A549 (cell line): ENCODE data around the gene GLYATL3.

ENCODE experiments used
- TF ChIP-seq, protein P1 (sequence below): fragments of >200 bp; sonication (Bioruptor Twin); formaldehyde crosslinking; IDR thresholded peaks from 3 replicates; pipeline ENCODE4 v1.5.1; 2016
- TF ChIP-seq, protein P2 (sequence below): IDR thresholded peaks from 2 replicates; pipeline ENCODE4 v1.6.1; 2012

DNA sequence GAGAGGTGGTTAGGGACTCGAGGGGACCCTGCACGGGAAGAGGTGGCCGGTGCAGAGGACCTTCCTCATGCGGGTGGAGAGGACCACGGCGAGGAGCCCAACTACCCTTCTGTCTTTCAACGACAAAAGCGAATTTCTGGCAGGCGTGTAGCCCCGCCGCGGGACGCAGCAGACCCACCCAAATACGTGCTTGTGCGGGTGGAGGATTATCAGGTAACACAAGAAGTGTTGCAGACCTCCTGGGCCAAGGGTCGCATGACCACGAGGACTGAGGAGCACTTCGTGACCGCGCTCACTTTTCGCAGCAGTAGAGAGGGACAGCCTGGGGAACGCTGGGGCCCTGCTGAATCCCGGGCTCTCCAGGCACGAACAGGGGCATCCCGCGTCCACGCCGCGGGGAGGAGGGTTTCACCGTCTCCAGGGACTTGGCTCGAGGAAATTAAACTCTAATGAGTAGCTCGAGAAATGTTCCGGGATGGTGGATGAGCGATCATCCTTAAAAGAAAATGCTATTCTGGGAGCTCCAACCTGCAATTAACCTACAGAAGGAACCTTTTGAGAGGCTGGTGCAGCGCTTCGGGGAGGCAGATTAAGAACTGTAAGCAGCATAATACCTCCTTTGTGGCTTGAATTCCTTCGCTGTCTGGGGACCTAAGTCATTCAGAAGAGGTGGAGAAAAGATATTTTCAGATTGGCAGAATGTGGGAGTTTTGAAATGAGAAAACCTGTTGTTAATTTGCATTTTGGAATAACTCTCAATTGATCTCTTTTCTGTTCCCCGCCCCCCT is 51.5 kb downstream of the GLYATL3 start:
- TF ChIP-seq, protein P1, sequence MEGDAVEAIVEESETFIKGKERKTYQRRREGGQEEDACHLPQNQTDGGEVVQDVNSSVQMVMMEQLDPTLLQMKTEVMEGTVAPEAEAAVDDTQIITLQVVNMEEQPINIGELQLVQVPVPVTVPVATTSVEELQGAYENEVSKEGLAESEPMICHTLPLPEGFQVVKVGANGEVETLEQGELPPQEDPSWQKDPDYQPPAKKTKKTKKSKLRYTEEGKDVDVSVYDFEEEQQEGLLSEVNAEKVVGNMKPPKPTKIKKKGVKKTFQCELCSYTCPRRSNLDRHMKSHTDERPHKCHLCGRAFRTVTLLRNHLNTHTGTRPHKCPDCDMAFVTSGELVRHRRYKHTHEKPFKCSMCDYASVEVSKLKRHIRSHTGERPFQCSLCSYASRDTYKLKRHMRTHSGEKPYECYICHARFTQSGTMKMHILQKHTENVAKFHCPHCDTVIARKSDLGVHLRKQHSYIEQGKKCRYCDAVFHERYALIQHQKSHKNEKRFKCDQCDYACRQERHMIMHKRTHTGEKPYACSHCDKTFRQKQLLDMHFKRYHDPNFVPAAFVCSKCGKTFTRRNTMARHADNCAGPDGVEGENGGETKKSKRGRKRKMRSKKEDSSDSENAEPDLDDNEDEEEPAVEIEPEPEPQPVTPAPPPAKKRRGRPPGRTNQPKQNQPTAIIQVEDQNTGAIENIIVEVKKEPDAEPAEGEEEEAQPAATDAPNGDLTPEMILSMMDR: no peak
- TF ChIP-seq, protein P2, sequence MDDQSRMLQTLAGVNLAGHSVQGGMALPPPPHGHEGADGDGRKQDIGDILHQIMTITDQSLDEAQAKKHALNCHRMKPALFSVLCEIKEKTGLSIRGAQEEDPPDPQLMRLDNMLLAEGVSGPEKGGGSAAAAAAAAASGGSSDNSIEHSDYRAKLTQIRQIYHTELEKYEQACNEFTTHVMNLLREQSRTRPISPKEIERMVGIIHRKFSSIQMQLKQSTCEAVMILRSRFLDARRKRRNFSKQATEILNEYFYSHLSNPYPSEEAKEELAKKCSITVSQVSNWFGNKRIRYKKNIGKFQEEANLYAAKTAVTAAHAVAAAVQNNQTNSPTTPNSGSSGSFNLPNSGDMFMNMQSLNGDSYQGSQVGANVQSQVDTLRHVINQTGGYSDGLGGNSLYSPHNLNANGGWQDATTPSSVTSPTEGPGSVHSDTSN: no peak
